BLaER1 (cell line): ENCODE results near the gene LAMTOR4.

Source experiments
- H3K27ac ChIP-seq: shearing (Covaris generic); formaldehyde crosslinking; 2 replicates; pipeline ENCODE4 v1.8.1; 2022
- H3K27me3 ChIP-seq: shearing (Covaris generic); formaldehyde crosslinking; 2 replicates; pipeline ENCODE4 v1.8.1; 2022
- H3K36me3 ChIP-seq: shearing (Covaris generic); formaldehyde crosslinking; 2 replicates; pipeline ENCODE4 v1.8.1; 2022
- H3K4me1 ChIP-seq: shearing (Covaris generic); formaldehyde crosslinking; 2 replicates; pipeline ENCODE4 v1.8.1; 2022
- H3K4me2 ChIP-seq: shearing (Covaris generic); formaldehyde crosslinking; 2 replicates; pipeline ENCODE4 v1.8.1; 2022
- H3K4me3 ChIP-seq: shearing (Covaris generic); formaldehyde crosslinking; 2 replicates; pipeline ENCODE4 v1.8.1; 2022
- H3K9ac ChIP-seq: shearing (Covaris generic); formaldehyde crosslinking; 2 replicates; pipeline ENCODE4 v1.8.1; 2022
- H3K9me3 ChIP-seq: shearing (Covaris generic); formaldehyde crosslinking; 2 replicates; pipeline ENCODE4 v1.8.1; 2022
- H4K20me1 ChIP-seq: shearing (Covaris generic); formaldehyde crosslinking; 2 replicates; pipeline ENCODE4 v1.8.1; 2022
- Cebpa-rat ChIP-seq: shearing (Covaris generic); IDR thresholded peaks from 2 replicates; pipeline ENCODE4 v1.8.1; 2022

Gene LAMTOR4

DNA sequence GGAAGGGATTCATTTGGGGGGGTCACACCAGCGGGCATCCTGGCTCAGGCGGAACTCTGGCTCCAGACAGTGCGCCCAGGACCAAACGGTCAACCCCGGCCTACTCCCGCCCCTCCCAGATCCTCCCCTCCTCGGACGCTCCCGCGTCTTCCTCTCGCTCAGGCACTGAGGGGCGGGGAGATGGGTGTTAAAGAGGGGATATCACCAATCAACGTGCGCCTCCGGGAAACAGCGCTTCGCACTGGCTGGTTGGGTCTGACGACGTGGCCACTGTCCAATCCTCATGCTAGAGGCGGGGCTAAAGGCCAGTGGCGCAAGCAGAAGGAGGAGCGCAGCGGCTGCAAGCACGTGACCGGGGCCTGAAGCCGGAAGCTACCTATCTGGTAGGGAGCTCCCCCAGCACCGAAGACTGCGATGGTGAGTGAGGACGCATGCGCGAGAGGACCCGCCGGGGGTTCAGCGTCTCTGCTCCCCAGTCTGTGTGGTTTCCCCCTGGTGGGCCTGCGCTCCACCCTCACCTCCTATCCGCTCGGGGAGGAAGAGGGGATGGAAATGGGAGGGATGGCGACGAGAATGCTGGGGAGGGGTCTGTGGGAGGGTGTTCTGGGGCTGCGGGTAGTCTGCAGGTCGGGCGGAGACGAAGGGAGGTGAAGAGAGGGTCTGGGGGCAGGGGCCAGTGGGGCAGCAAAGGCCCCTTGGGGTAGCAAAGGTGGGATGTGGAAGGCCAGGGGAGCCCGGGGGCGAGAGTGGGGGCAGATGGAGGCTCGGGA, at the start of gene LAMTOR4:
TSS of gene LAMTOR4 (plus strand) at position 360 of the 770 bp plus-strand sequence. CDS start at position 415, 55 bp downstream.
- peak within 1 kb of the TSS; percentile 89 for H3K9ac ChIP-seq
- peak within 1 kb of the TSS; percentile 90 for H3K4me3 ChIP-seq
- H3K27me3 ChIP-seq: no peaks in the 10 kb centered on the region
- peaks cover 15% of the 10 kb centered on the region for H4K20me1 ChIP-seq
- H3K36me3 ChIP-seq: peaks cover 25% of the 10 kb centered on the region
- H3K9me3 ChIP-seq: no peaks in the 10 kb centered on the region
- peak within 1 kb of the TSS; percentile 86 for H3K27ac ChIP-seq
- H3K4me1 ChIP-seq: peaks cover 43% of the 10 kb centered on the region
- TF ChIP-seq Cebpa-rat: peak; percentile 75; the same call in 1 of the 2 replicates
- H3K4me2 ChIP-seq: peak within 1 kb of the TSS; percentile 96

- no peaks in the 10 kb centered on the region for H3K27me3 ChIP-seq
- H3K9me3 ChIP-seq: no peaks in the 10 kb centered on the region
- peaks cover 60% of the 10 kb centered on the region for H3K4me1 ChIP-seq
- H4K20me1 ChIP-seq: peaks cover 57% of the 10 kb centered on the region
- H3K36me3 ChIP-seq: peaks cover 74% of the 10 kb centered on the region
- peak overlapping the region; percentile 99 for H3K27ac ChIP-seq
- peak overlapping the region; percentile 87 for H3K4me2 ChIP-seq
- no peak for TF ChIP-seq Cebpa-rat
- peak overlapping the region; percentile 91 for H3K4me3 ChIP-seq
- peak overlapping the region; percentile 99 for H3K9ac ChIP-seq
These were observed 49.3 kb upstream of the LAMTOR4 start for GRCh38 chr7:100099452-100099851.

DNA sequence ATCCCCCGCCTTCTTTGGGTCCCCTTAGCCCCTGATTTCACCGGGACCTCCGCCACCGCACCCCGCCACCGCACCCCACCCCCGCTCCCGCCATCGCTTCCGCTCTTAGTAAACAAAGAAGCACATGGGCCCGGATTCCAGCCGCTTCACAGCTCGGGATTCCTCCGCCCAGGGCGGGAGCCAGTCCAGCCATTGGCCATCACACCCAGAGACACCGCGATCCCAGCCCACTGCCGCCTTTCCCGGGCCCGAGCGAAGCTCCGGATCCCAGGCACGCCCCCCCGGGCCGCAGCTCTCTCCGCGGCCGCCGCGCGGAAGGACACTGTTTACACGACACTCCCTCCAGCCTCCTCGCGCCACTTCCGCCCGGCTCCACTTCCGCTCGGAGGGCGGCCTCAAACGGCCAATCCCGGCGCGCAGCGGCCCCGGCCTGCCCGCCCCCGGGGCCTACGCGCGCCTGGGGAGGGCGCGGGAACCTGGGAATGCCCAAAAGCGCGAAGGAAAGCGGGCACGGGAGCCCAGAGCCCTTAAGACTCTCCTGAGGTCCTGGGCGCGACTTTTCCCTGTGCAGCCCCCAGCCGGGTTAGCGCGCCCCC, 48.2 kb upstream of the LAMTOR4 start:
- H3K36me3 ChIP-seq: peaks cover 74% of the 10 kb centered on the region
- H3K27ac ChIP-seq: peak overlapping the region; percentile 99
- peak overlapping the region; percentile 91 for H3K4me3 ChIP-seq
- peaks cover 63% of the 10 kb centered on the region for H3K4me1 ChIP-seq
- peak overlapping the region; percentile 87 for H3K4me2 ChIP-seq
- peaks cover 47% of the 10 kb centered on the region for H4K20me1 ChIP-seq
- peak overlapping the region; percentile 99 for H3K9ac ChIP-seq
- no peak for TF ChIP-seq Cebpa-rat
- no peaks in the 10 kb centered on the region for H3K9me3 ChIP-seq
- no peaks in the 10 kb centered on the region for H3K27me3 ChIP-seq

GRCh38 chr7:100101016-100101862, 47.5 kb upstream of the LAMTOR4 start, which contains the start of the genes AP4M1 and MCM7:
TSS of gene AP4M1 (plus strand) at chr7:100101643. CDS start at chr7:100101715, 72 bp downstream.
TSS of gene MCM7 (minus strand) at chr7:100101397. CDS start at chr7:100101294, 103 bp downstream.
- Histone ChIP-seq H3K36me3 (peaks cover 74% of the 10 kb centered on the region), H4K20me1 (peaks cover 40% of the 10 kb centered on the region), H3K27me3 (no peaks in the 10 kb centered on the region), H3K27ac (peak within 1 kb of the TSS; percentile 99), H3K9me3 (no peaks in the 10 kb centered on the region), H3K4me1 (peaks cover 56% of the 10 kb centered on the region), H3K4me3 (peak within 1 kb of the TSS; percentile 91), H3K9ac (peak within 1 kb of the TSS; percentile 99), H3K4me2 (peak within 1 kb of the TSS; percentile 87)
- TF ChIP-seq Cebpa-rat: no peak

- peaks cover 46% of the 10 kb centered on the region for H3K4me1 ChIP-seq
- H3K27ac ChIP-seq: peak overlapping the region; percentile 99; the same call in 1 of the 2 replicates
- H3K9me3 ChIP-seq: no peaks in the 10 kb centered on the region
- H3K36me3 ChIP-seq: peaks cover 74% of the 10 kb centered on the region
- H4K20me1 ChIP-seq: peaks cover 20% of the 10 kb centered on the region
- peak overlapping the region; percentile 87 for H3K4me2 ChIP-seq
- no peaks in the 10 kb centered on the region for H3K27me3 ChIP-seq
- H3K9ac ChIP-seq: peak overlapping the region; percentile 99
- no peak for TF ChIP-seq Cebpa-rat
- H3K4me3 ChIP-seq: 0 out of 2 replicates have a peak overlapping the region, but pooled peaks have one; percentile 91
These were observed 45.5 kb upstream of the LAMTOR4 start for GRCh38 chr7:100102950-100103840.

GRCh38 chr7:100105534-100105933, 43.2 kb upstream of the LAMTOR4 start:
- Histone ChIP-seq H3K9me3 (no peaks in the 10 kb centered on the region), H4K20me1 (no peaks in the 10 kb centered on the region), H3K4me1 (peaks cover 29% of the 10 kb centered on the region), H3K4me2 (no peak overlapping the region), H3K36me3 (peaks cover 79% of the 10 kb centered on the region), H3K9ac (no peak overlapping the region), H3K27ac (no peak overlapping the region), H3K27me3 (no peaks in the 10 kb centered on the region), H3K4me3 (no peak overlapping the region)
- no peak for TF ChIP-seq Cebpa-rat

- no peak overlapping the region for H3K9ac ChIP-seq
- H3K4me1 ChIP-seq: peaks cover 36% of the 10 kb centered on the region
- no peaks in the 10 kb centered on the region for H3K27me3 ChIP-seq
- no peak overlapping the region for H3K27ac ChIP-seq
- no peak for TF ChIP-seq Cebpa-rat
- H3K36me3 ChIP-seq: peaks cover 90% of the 10 kb centered on the region
- no peak overlapping the region for H3K4me2 ChIP-seq
- H3K4me3 ChIP-seq: no peak overlapping the region
- H4K20me1 ChIP-seq: no peaks in the 10 kb centered on the region
- H3K9me3 ChIP-seq: no peaks in the 10 kb centered on the region
These were observed 42.1 kb upstream of the LAMTOR4 start for GRCh38 chr7:100106633-100107032.

GRCh38 chr7:100107125-100107737, 41.5 kb upstream of the LAMTOR4 start:
- TF ChIP-seq Cebpa-rat: no peak
- peaks cover 96% of the 10 kb centered on the region for H3K36me3 ChIP-seq
- H3K27me3 ChIP-seq: no peaks in the 10 kb centered on the region
- H3K9me3 ChIP-seq: no peaks in the 10 kb centered on the region
- H3K4me3 ChIP-seq: no peak overlapping the region
- H4K20me1 ChIP-seq: no peaks in the 10 kb centered on the region
- H3K9ac ChIP-seq: no peak overlapping the region
- peaks cover 40% of the 10 kb centered on the region for H3K4me1 ChIP-seq
- H3K27ac ChIP-seq: no peak overlapping the region
- no peak overlapping the region for H3K4me2 ChIP-seq
